ENCODE measurements around the gene ARRB1. TPM values are rescaled to one million over a fixed set of nuclear protein-coding genes. Genes with fewer than 3 reads are reported as not detected.

ARRB1 gene
- total RNA-seq (2011; cell fraction: chromatin; rRNA removed; ENCODE audit: low replicate concordance): 58.4 and 169 TPM in 2 replicates
- total RNA-seq (2011; cell fraction: nucleolus; rRNA removed): 93.3 and 107 TPM in 2 replicates
- total RNA-seq (2011; cell fraction: nucleoplasm; rRNA removed): 70.8 and 73.7 TPM in 2 replicates
- 21.8 and 27.6 TPM in 2 replicates for total RNA-seq (2014; rRNA removed)
- total RNA-seq (2014; rRNA removed; fragmentation: Illumina TruSeq; extraction: Trizol): 22.9 and 28.5 TPM in 2 replicates
- total RNA-seq (2015; rRNA removed; fragmentation: Illumina TruSeq; extraction: Trizol): 41.7 and 43.5 TPM in 2 replicates
- 43.6 and 45.4 TPM in 2 replicates for total RNA-seq (2021)
- 26.2 and 30.8 TPM in 2 replicates for polyA plus RNA-seq (2011; rRNA removed)
- polyA plus RNA-seq (2011; cell fraction: cytosol; rRNA removed): 28.6 and 44.2 TPM in 2 replicates
- polyA plus RNA-seq (2011; cell fraction: nucleus; rRNA removed): 30.8 and 44.9 TPM in 2 replicates
- polyA plus RNA-seq (2012): 33.4 and 35.1 TPM in 2 replicates
- 35.6 and 38.4 TPM in 2 replicates for polyA plus RNA-seq (2014; fragmentation: Illumina TruSeq; extraction: Trizol)
- 10 to 100 TPM in 1 of 2 experiments, 1 to 10 TPM in 1; 6.6 to 13.1 TPM for polyA plus RNA-seq (2014; fragmentation: Nextera tagmentation; extraction: Ambion mirVana)
- 24.2 and 30.6 TPM in 2 replicates for polyA plus RNA-seq (2014; rRNA removed)
- polyA minus RNA-seq (2011; rRNA and poly(A)+ RNA removed): 80.3 and 121 TPM in 2 replicates
- polyA minus RNA-seq (2011; cell fraction: cytosol; rRNA and poly(A)+ RNA removed): 31.7 and 45.7 TPM in 2 replicates
- polyA minus RNA-seq (2011; cell fraction: nucleus; rRNA and poly(A)+ RNA removed): 63.5 and 65.3 TPM in 2 replicates
- percentile 68 among the genes with signal in this experiment for Bru-seq, nascent RNA
- percentile 67 among the genes with signal in this experiment for BruChase-seq, experiment 1, labeled RNA remaining after a 2-hour chase
- BruChase-seq, experiment 2, labeled RNA remaining after a 6-hour chase: percentile 60 among the genes with signal in this experiment
- long read RNA-seq, experiment 1, transcript ARRB1-202 (16 exons, 3,336 nt): minor isoform, 6 of 97 reads
- long read RNA-seq, experiment 1, transcript ARRB1-201 (15 exons, 1,895 nt): major isoform, 55 of 97 reads
- long read RNA-seq, experiment 1, partial matches to known transcripts: 13 of 97 reads
- long read RNA-seq, experiment 1, other reads (novel, unspliced or antisense): 23 of 97 reads
- long read RNA-seq, experiment 2, transcript ARRB1-201 (15 exons, 1,895 nt): major isoform, 21 of 41 reads
- long read RNA-seq, experiment 2, transcript ARRB1-202 (16 exons, 3,336 nt): minor isoform, 5 of 41 reads
- long read RNA-seq, experiment 2, partial matches to known transcripts: 5 of 41 reads
- long read RNA-seq, experiment 2, other reads (novel, unspliced or antisense): 10 of 41 reads
- long read RNA-seq, experiment 3, transcript ARRB1-201 (15 exons, 1,895 nt): major isoform, 17 of 25 reads
- long read RNA-seq, experiment 3, partial matches to known transcripts: 4 of 25 reads
- long read RNA-seq, experiment 3, other reads (novel, unspliced or antisense): 3 of 25 reads

DNA sequence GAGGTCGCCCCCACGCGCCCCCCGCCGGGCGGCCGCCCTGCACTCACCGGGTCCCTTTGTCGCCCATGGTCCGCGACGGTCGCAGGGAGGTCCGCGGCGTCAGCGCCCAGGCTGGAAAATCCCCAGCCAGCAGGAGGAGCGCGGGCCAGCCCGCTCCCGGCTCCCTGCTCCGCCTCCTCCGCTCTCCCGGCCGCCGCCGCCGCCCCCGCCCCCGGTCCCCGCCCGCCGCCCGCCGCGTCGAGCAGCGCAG lies at the start of gene ARRB1:
TSS of gene ARRB1 (minus strand) at position 121 of the 250 bp plus-strand sequence. CDS start at position 67, 54 bp downstream.
- no peak for FAIRE-seq
- ATAC-seq: peak; percentile 71
- H3K27ac ChIP-seq (ENCODE audit: extremely low read depth, low read depth, low read length): peak within 1 kb of the TSS; percentile 81
- intact Hi-C loops (cut with micrococcal nuclease) (no loop called here), in situ Hi-C loops (cut with MboI) (no loop called here)
- H3K79me2 ChIP-seq (ENCODE audit: control insufficient read depth, insufficient read depth, low read length): peaks cover 50% of the 10 kb centered on the region
- peak within 1 kb of the TSS; percentile 91 for H2AFZ ChIP-seq (ENCODE audit: low read depth, low read length)
- no CpG with 5 or more reads among the region's 38 CpGs for WGBS (ENCODE audit: insufficient coverage, low coverage, missing lambda C conversion rate)
- peak within 1 kb of the TSS; percentile 86 to 99 for H3K9ac ChIP-seq (ENCODE audit: insufficient read depth in 1 of 2, low read depth in 2 of 2, low read length in 2 of 2)
- no TSS peak for BruUV-seq (replicated peaks)
- ChIA-PET CTCF (ENCODE audit: low intra/inter-chr PET ratio) (no interaction called here), POLR2A (interaction anchor here (0.6 to 2.2 kb wide), 4 partner anchors 14 to 218 kb away, joined by 3 to 7 read pairs (median 4); no protein-coding TSS in a partner anchor)
- peak within 1 kb of the TSS; percentile 69 for H3K4me3 ChIP-seq
- no peaks in the 10 kb centered on the region; the same call in 1 of the 2 replicates for H4K20me1 ChIP-seq (replicated peaks; ENCODE audit: control insufficient read depth, insufficient read depth, low read length)
- H3K36me3 ChIP-seq (ENCODE audit: control insufficient read depth, insufficient read depth, low read length): peaks cover 17% of the 10 kb centered on the region; the same call in 1 of the 3 replicates
- H3K4me2 ChIP-seq (ENCODE audit: insufficient read depth, low read length): peak within 1 kb of the TSS; percentile 100
- H3K9me3 ChIP-seq (replicated peaks; ENCODE audit: control insufficient read depth, insufficient read depth, low read depth, low read length): no peaks in the 10 kb centered on the region
- DNase-seq (ENCODE audit: extremely low read depth in 1 of 4, low spot score in 3 of 4): peak; percentile 72 to 91 (median 87)
- H3K4me1 ChIP-seq (replicated peaks in 1 of 2; ENCODE audit: control insufficient read depth in 2 of 2, insufficient read depth in 2 of 2, low read length in 2 of 2): peaks cover 43 to 54% of the 10 kb centered on the region in 2 experiments
- H3K27me3 ChIP-seq (ENCODE audit: control insufficient read depth in 2 of 2, insufficient read depth in 2 of 2, low read length in 2 of 2): no peaks in the 10 kb centered on the region
- no peaks in the 10 kb centered on the region for H3K9me1 ChIP-seq (ENCODE audit: control insufficient read depth, insufficient read depth, low read length)
- peak; percentile 20 for TF ChIP-seq HNRNPLL (IDR thresholded peaks at IDR 0.05; ENCODE audit: low read depth, low read length, poor library complexity, severe bottlenecking)
- TF ChIP-seq ATF7 (IDR thresholded peaks at IDR 0.05): 0 out of 2 replicates have a peak, but pooled peaks have one; percentile 13
- no peak for TF ChIP-seq TEAD4 (IDR thresholded peaks at IDR 0.05; ENCODE audit: low read length)
- TF ChIP-seq TEAD4 (CRISPR knock-in tag; IDR thresholded peaks at IDR 0.05; ENCODE audit: borderline replicate concordance): 0 out of 2 replicates have a peak, but pooled peaks have one; percentile 5
- TF ChIP-seq, protein P1, sequence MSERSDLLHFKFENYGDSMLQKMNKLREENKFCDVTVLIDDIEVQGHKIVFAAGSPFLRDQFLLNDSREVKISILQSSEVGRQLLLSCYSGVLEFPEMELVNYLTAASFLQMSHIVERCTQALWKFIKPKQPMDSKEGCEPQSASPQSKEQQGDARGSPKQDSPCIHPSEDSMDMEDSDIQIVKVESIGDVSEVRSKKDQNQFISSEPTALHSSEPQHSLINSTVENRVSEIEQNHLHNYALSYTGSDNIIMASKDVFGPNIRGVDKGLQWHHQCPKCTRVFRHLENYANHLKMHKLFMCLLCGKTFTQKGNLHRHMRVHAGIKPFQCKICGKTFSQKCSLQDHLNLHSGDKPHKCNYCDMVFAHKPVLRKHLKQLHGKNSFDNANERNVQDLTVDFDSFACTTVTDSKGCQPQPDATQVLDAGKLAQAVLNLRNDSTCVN (CRISPR knock-in tag; IDR thresholded peaks at IDR 0.05): no peak
- peak; percentile 76 for TF ChIP-seq CREM (IDR thresholded peaks at IDR 0.05; ENCODE audit: low read depth)
- no peak for TF ChIP-seq HMG20A (CRISPR knock-in tag; conservative IDR thresholded peaks at IDR 0.05)
- TF ChIP-seq, protein P2, sequence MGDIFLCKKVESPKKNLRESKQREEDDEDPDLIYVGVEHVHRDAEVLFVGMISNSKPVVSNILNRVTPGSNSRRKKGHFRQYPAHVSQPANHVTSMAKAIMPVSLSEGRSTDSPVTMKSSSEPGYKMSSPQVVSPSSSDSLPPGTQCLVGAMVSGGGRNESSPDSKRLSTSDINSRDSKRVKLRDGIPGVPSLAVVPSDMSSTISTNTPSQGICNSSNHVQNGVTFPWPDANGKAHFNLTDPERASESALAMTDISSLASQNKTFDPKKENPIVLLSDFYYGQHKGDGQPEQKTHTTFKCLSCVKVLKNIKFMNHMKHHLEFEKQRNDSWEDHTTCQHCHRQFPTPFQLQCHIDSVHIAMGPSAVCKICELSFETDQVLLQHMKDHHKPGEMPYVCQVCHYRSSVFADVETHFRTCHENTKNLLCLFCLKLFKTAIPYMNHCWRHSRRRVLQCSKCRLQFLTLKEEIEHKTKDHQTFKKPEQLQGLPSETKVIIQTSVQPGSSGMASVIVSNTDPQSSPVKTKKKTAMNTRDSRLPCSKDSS (IDR thresholded peaks at IDR 0.05; ENCODE audit: low read depth, partially characterized antibody): no peak
- peak; percentile 35 for TF ChIP-seq TAF1 (IDR thresholded peaks at IDR 0.05; ENCODE audit: control insufficient read depth, extremely low read depth, insufficient read depth, low read length, severe bottlenecking)
- TF ChIP-seq, protein P3, sequence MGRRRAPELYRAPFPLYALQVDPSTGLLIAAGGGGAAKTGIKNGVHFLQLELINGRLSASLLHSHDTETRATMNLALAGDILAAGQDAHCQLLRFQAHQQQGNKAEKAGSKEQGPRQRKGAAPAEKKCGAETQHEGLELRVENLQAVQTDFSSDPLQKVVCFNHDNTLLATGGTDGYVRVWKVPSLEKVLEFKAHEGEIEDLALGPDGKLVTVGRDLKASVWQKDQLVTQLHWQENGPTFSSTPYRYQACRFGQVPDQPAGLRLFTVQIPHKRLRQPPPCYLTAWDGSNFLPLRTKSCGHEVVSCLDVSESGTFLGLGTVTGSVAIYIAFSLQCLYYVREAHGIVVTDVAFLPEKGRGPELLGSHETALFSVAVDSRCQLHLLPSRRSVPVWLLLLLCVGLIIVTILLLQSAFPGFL (CRISPR knock-in tag; IDR thresholded peaks at IDR 0.05): no peak
- peak in 1 of 2 experiments; percentile 47; a peak in 1 of 4 replicates for TF ChIP-seq MAZ (CRISPR knock-in tag; conservative IDR thresholded peaks at IDR 0.05 in 1 of 2, IDR thresholded peaks at IDR 0.05 in 1 of 2)
